HG03575 (cell line): Measurements from ENCODE around the gene TIMM29.

Experiments
- ATAC-seq: cut with Tn5 transposase; IDR thresholded peaks from one replicate; pipeline ENCODE4 v1.9.1; 2021; ENCODE audit not compliant: unreplicated experiment, insufficient number of reproducible peaks, low FRiP score; ENCODE audit errors: extremely low read depth

TIMM29 gene

DNA sequence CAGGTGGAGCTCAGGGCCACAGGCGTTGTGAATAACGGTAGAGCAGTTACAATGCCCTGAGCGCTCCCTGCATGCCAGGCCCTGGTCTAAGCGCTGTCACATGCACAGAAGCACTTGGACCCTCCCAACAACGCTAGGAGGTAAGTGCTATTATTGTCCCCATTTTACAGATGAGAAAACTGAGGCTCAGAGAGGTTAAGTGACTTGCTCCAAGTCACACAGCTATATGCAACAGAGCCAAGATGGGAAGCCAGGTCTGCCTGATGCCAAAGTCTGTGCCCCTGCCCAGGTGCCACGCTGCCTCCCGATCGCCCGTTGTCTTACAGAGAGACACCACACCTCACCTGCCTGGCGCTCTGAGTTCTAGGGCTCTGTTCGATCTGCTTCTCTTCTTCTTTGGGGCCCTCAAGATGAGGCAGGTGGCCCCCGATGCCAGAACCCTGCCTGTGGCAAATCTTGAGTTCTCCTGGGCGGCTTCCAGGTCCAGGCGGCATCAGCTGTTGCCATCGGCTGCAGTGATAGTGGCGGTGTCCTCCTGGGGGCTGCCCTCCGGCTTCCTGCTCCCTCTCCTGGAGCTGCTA, 20.1 kb upstream of the TIMM29 start:
- ATAC-seq, result no peak

DNA sequence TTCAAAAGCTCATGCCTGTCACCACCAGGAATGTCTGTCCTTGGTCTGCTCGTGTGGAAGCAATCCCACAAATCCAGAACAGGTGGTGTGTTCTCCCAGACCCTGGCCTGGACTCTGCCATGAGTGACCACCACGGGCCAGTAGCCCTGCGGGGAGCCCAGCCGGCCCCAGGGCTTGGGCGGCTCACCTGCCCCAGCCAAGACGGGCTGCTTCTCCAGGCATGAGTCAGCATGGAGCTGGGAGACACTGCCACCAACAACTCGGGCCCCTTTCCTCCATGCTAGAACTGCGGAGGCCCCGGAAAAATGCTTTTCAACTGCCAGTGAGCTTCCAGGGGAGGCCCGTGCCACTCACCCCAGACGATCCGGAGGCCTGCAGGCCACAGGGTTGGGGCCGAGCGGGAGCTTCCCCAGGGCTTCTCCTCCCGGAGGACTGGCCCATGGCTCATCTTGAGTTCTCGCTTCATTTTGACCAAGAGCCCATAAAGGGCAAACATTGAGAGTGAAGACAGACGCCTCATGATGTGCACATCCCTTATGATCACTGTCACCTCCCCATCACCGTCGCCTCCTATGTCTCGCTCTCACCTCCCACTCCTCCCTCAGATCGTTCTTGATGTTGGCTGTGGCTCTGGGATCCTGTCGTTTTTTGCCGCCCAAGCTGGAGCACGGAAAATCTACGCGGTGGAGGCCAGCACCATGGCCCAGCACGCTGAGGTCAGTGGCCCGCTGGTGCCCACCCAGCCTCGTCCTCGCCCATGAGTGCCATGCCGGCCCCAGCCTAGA, 16.8 kb upstream of the TIMM29 start:
- no peak for ATAC-seq

DNA sequence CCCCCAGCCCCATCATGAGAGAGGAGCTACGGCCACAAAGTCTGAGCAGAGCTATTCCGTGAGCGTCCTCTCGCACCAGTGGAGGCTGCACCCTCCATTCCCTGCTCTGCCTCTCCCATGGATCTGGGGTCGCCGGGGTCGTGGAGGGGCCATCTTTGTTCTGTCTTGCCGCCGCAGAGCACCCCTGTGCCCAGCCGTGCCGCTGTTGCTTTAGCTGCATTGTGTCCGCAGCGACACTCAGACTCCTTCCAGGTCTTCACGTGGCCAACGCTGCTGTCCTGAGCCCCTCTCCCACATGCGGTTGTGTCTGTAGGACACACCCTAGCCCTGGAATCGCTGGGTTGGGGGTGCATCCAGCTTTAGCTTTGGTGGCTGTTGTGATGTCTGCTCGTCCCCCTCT, 16.0 kb upstream of the TIMM29 start:
- ATAC-seq, result no peak

DNA sequence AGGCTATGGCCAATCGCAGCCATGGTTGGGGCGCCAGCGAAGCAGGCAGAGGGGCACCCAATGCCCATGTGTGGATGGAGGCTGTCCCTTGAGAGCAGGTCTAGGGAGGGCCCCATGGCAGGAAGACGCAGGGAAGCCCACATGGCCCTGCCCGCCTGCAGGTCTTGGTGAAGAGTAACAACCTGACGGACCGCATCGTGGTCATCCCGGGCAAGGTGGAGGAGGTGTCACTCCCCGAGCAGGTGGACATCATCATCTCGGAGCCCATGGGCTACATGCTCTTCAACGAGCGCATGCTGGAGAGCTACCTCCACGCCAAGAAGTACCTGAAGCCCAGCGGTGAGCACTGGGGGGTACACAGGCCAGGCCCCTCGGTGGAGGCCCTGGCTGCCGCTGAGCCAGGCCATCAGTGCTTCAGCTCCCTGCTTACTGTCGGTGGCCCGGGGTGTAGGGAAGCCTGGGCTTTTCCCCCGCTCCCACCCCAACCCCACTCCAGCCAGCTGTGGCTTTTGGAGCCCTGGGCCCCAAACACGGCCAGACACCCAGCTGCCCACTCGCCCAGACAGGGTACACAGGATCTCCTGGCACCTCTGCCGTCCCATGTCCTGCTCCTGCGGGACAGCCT, 14.8 kb upstream of the TIMM29 start:
- ATAC-seq, result no peak

DNA sequence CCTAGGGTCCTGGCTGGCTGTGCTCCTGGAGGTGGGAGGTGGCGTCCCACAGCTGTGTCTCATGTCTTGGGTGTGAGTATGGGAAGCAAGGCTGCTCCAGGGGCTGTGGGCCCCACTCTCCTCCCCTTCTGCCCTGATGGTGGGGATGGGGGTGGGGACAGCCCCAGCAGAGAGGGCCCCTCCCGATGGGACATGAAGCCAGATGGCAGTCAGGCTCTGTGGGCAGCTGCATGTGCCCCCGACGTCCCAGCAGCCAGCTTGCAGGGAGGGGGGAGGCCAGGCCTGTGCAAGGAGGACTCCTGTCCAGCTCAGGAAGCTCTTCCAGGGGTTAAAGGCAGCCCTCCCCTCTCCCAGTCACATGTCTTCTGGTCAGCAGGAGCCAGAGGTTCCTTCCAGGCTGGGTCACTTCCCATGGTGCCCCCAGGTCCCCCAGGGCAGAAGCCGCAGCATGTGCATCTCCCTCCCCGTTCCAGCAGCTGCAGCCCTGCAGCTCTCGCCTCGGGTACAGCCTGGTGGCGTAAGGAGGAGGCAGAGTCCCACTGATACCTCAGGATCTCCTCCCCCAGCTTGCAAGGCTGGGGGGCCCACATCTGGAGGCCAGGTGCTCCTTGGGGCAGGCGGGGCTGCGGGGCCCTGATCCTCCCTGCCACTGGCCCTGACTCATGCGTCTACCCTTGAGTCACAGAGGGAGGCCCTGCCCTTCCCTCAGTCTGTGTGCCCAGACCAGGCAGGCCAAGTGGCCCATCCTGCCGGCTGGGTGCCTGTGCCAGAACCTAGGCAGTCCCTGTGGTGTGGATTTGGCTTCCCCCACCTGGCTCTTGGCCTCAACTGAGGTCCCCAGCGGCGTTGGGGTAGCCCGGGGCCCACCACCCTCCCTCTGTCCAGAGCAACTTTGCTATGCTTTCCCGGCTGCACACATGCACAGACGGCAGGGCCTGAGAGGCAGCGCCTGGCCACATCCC, 13.2 kb upstream of the TIMM29 start:
- ATAC-seq, result no peak

DNA sequence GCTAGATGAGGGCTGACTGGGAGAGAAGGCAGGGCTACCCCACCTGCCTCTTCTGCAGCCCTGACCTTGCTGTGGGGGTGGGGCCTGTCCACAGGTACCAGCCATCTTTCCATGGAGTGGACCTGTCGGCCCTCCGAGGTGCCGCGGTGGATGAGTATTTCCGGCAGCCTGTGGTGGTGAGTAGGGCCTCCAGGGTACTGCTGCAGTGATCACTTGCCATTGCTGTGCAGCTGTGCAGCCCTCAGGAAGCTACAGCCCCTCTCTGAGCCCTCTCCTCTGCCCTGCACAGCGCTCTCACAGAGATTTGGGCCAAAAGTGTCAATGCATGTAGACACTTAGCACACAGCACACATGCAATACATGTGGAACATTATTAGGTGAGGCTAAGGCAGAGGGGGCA, 12.0 kb upstream of the TIMM29 start:
- no peak for ATAC-seq

DNA sequence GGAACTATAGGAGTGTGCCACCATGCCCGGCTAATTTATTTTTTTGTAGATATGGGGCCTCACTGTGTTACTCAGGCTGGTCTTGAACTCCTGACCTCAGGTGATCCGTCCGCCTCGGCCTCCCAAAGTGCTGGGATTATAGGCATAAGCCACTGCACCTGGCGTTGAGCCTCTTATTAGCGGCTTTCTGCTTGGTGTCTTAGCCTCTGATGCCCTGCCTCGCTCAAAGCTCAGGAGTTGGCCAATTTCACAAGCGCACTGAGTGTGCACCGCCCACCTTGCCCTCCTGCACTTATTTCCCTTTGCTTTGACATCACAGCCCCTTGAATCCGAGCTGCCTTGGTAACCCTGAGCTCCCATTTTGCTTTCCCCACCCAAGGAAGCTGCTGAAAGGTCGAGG, 10.3 kb upstream of the TIMM29 start:
- no peak for ATAC-seq

DNA sequence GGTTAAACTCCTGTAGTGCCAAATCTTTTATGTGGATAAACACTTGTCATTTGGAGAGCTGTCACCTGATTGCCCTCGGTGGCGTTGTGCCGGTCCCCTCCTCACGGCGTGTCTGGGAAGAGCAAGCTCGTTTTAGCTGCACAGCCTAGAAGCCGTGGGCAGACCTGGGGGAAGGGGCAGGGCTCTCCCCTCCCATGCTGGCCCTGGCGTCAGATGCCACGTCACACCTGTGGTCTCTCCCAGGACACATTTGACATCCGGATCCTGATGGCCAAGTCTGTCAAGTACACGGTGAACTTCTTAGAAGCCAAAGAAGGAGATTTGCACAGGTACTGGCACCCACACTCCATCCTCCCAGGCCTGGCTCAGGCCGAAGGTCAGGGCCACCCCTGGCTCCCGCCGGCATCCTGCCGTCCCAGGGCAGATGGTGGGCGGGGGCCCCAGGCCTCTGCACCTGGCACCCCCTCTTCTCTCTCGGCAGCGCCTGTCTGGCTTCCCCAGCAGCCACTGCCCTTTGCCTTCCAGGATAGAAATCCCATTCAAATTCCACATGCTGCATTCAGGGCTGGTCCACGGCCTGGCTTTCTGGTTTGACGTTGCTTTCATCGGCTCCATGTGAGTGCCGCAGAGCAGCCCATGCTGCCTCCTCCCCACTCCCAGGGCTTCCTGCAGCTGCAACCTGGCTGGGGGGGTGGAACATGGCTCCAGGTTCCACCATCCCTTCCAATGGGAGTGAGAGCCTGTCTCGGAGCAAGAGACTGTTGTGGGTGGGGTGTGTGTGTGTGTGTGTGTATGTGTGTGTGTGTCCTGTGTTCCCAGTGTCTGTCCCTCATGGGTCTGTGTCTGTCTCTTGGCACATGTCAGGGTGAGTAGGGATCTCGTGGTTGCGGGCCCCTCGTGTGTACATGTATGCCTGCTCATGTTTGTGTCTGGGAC, 9.0 kb upstream of the TIMM29 start:
- no peak for ATAC-seq

DNA sequence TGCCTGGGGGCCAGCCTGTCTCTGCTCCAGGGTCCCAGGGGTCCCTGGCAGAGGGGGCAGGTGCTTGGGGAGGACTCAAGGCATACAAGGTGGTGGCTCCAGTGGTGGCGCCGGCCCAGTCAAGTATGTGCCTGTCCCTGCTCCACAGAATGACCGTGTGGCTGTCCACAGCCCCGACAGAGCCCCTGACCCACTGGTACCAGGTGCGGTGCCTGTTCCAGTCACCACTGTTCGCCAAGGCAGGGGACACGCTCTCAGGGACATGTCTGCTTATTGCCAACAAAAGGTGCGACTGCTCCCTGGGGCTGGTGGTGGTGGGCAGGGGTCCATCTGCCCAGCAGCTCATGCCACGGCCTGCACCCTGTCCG, 8.3 kb upstream of the TIMM29 start:
- no peak for ATAC-seq

- ATAC-seq, result no peak
Measured at GRCh38 chr19:10920781-10921180, 7.8 kb upstream of the TIMM29 start.

DNA sequence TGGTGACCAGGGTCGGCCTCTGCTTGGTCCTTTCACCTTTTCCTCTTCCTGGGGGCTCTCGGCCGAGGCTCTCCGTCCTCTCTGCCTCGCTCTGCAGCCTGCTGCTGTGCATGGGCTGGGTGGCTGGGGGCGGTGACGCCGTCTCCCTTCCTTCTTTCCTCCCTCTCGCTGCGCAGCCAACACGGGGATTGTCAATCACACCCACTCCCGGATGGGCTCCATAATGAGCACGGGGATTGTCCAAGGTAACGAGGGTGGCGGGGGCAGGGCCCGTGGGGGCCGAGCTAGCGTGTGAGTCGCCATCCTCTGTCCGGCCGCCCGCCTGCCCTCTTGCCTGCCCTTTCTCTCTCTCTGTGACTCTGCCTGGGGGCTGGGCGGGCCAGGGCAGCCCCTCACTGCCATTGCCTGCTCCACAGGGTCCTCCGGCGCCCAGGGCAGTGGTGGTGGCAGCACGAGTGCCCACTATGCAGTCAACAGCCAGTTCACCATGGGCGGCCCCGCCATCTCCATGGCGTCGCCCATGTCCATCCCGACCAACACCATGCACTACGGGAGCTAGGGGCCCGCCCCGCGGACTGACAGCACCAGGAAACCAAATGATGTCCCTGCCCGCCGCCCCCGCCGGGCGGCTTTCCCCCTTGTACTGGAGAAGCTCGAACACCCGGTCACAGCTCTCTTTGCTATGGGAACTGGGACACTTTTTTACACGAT, 7.3 kb upstream of the TIMM29 start:
- ATAC-seq, result no peak

GRCh38 chr19:10921910-10922637, 6.5 kb upstream of the TIMM29 start:
- no peak for ATAC-seq

DNA sequence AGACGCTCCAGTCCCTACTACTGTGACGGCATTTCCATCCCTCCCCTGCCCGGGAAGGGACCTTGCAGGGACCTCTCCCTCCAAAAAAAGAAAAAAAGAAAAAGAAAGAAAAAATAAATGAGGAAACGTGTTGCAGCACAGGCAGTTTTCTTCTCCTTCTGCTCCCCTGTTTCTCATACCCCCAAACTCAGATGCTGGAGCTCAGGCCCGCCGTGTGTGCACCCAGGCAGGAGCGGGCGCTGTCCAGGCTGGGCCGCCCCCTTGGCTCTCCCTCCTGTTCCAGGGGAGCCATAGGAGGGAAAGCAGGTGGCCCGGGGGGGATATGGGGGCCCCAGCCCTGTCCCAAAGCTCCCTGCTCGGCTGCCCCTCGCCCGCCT, 6.0 kb upstream of the TIMM29 start:
- no peak for ATAC-seq

GRCh38 chr19:10923260-10924112, 5.1 kb upstream of the TIMM29 start:
- no peak for ATAC-seq

- ATAC-seq, result no peak
Measured at GRCh38 chr19:10924597-10924996, 4.0 kb upstream of the TIMM29 start.

GRCh38 chr19:10927730-10928562, 665 bp upstream of the TIMM29 start:
- no peak for ATAC-seq
